HepG2 (cell line): ENCODE measurements around the gene PIM1. TPM values are rescaled to one million over a fixed set of nuclear protein-coding genes. Genes with fewer than 3 reads are reported as not detected.

Experiments
- BHLHE40 ChIP-seq: IDR thresholded peaks from 2 replicates; pipeline ENCODE4 v1.6.1; 2011; ENCODE audit warnings: low read length, improper control_type of control experiment
- ELF1 ChIP-seq: sonication (generic); formaldehyde crosslinking; IDR thresholded peaks from 2 replicates; pipeline ENCODE4 v1.4.0; 2020; ENCODE audit warnings: missing genetic modification reagents
- HHEX ChIP-seq: IDR thresholded peaks from 2 replicates; pipeline ENCODE4 v1.6.1; 2016; ENCODE audit warnings: control low read depth
- HOXA7 ChIP-seq: sonication (generic); formaldehyde crosslinking; IDR thresholded peaks from 2 replicates; pipeline ENCODE4 v1.8.1; 2022; ENCODE audit warnings: mild to moderate bottlenecking, missing genetic modification reagents, moderate library complexity
- IRX3 ChIP-seq: sonication (generic); formaldehyde crosslinking; IDR thresholded peaks from 2 replicates; pipeline ENCODE4 v1.8.1; 2023; ENCODE audit warnings: mild to moderate bottlenecking, low read depth, missing genetic modification reagents, borderline replicate concordance
- KDM3A ChIP-seq: IDR thresholded peaks from 2 replicates; pipeline ENCODE4 v1.6.1; 2018; ENCODE audit warnings: low read depth, missing compliant biosample characterization
- KDM5A ChIP-seq: fragments of 200-600 bp; sonication (generic); IDR thresholded peaks from 2 replicates; pipeline ENCODE4 v1.7.0; 2018; ENCODE audit warnings: antibody characterized with exemption, mild to moderate bottlenecking, low read length, borderline replicate concordance
- NFKB2 ChIP-seq: sonication (generic); formaldehyde crosslinking; IDR thresholded peaks from 2 replicates; pipeline ENCODE4 v1.4.0; 2020; ENCODE audit warnings: missing genetic modification reagents, borderline replicate concordance
- NR2F1 ChIP-seq, 2 experiments: fragments of 450-650 bp in 1 of 2; formaldehyde crosslinking in 1 of 2; IDR thresholded peaks; 2 replicates each; pipeline versions ENCODE4 v1.5.0 to v1.6.1; 2016 to 2020; ENCODE audit warnings: mild to moderate bottlenecking in 1 of 2, missing compliant biosample characterization in 1 of 2, missing genetic modification reagents in 1 of 2, moderate library complexity in 1 of 2
- NR2F2 ChIP-seq: IDR thresholded peaks from 2 replicates; pipeline ENCODE4 v1.6.1; 2012; ENCODE audit warnings: low read depth, inconsistent platforms, borderline replicate concordance
- ONECUT2 ChIP-seq: sonication (generic); formaldehyde crosslinking; IDR thresholded peaks from 2 replicates; pipeline ENCODE4 v1.4.0; 2020; ENCODE audit warnings: missing genetic modification reagents
- REST ChIP-seq, 2 experiments: IDR thresholded peaks; 2 replicates each; pipeline ENCODE4 v1.6.1; 2011 to 2012; ENCODE audit warnings: low read length in 2 of 2, borderline replicate concordance in 1 of 2, low read depth in 1 of 2, mild to moderate bottlenecking in 1 of 2, moderate library complexity in 1 of 2
- SATB2 ChIP-seq: sonication (generic); formaldehyde crosslinking; IDR thresholded peaks from 2 replicates; pipeline ENCODE4 v1.5.0; 2020; ENCODE audit warnings: missing genetic modification reagents
- SP140L ChIP-seq: sonication (generic); formaldehyde crosslinking; IDR thresholded peaks from 2 replicates; pipeline ENCODE4 v1.4.0; 2020; ENCODE audit warnings: missing genetic modification reagents, borderline replicate concordance
- SRY ChIP-seq: sonication (generic); formaldehyde crosslinking; IDR thresholded peaks from 2 replicates; pipeline ENCODE4 v1.8.0; 2022; ENCODE audit warnings: mild to moderate bottlenecking, missing genetic modification reagents
- STAG1 ChIP-seq: sonication (generic); formaldehyde crosslinking; IDR thresholded peaks from 2 replicates; pipeline ENCODE4 v1.4.0; 2020; ENCODE audit warnings: missing genetic modification reagents
- TFDP1 ChIP-seq: IDR thresholded peaks from 2 replicates; pipeline ENCODE4 v1.6.1; 2016; ENCODE audit warnings: missing compliant biosample characterization, missing genetic modification reagents, borderline replicate concordance
- ZBTB21 ChIP-seq: sonication (generic); formaldehyde crosslinking; IDR thresholded peaks from 2 replicates; pipeline ENCODE4 v1.4.0; 2020; ENCODE audit warnings: missing genetic modification reagents
- ZMAT3 ChIP-seq: sonication (generic); formaldehyde crosslinking; conservative IDR thresholded peaks from 2 replicates; pipeline ENCODE4 v1.7.0; 2021; ENCODE audit warnings: missing genetic modification reagents
- ZNF180 ChIP-seq: sonication (generic); formaldehyde crosslinking; IDR thresholded peaks from 2 replicates; pipeline ENCODE4 v1.4.0; 2020; ENCODE audit warnings: low read depth, missing genetic modification reagents, borderline replicate concordance
- ZNF513 ChIP-seq: sonication (generic); formaldehyde crosslinking; conservative IDR thresholded peaks from 2 replicates; pipeline ENCODE4 v1.5.0; 2020; ENCODE audit warnings: missing genetic modification reagents
- ZNF644 ChIP-seq: IDR thresholded peaks from 2 replicates; pipeline ENCODE4 v1.6.1; 2016; ENCODE audit warnings: low read depth
- ZNF709 ChIP-seq: sonication (generic); formaldehyde crosslinking; IDR thresholded peaks from 2 replicates; pipeline ENCODE4 v1.5.0; 2020; ENCODE audit warnings: mild to moderate bottlenecking, missing genetic modification reagents
- ZNF777 ChIP-seq: sonication (generic); formaldehyde crosslinking; IDR thresholded peaks from 2 replicates; pipeline ENCODE4 v1.4.0; 2020; ENCODE audit warnings: missing genetic modification reagents
- ZNF792 ChIP-seq: IDR thresholded peaks from 2 replicates; pipeline ENCODE4 v1.6.1; 2016
- polyA plus RNA-seq, 8 experiments: library from polyadenylated mRNA; depleted of rRNA in 3 of 8; stranded (reverse) in 7 of 8; unstranded in 1 of 8; fragments of >200 nt; fragmentation: Illumina TruSeq in 4 of 8; extraction: Trizol in 4 of 8; gene quantifications; 2 replicates each; pipeline versions ENCODE4 v1.2.1 to v1.2.3, GENCODE V29; 2011 to 2016; ENCODE audit warnings: low read depth in 4 of 8, missing spikeins in 1 of 8, mixed read lengths in 1 of 8; ENCODE audit not compliant: insufficient read depth in 1 of 8
- total RNA-seq, 5 experiments: library from RNA; depleted of rRNA; stranded (reverse); fragments of >200 nt; fragmentation: Illumina TruSeq; extraction: Trizol; gene quantifications; 2 replicates each; pipeline ENCODE4 v1.2.3, GENCODE V29; 2016; ENCODE audit warnings: low read depth in 1 of 5

The PIM1 gene
- total and polyA plus RNA-seq, 2 of the 13 experiments (the other 11 are each of a cell fraction or from before 2014, with no cell fraction given): 29.4 to 117 TPM

- 0 out of 2 replicates have a peak, but pooled peaks have one; percentile 39 for TF ChIP-seq KDM3A
- peak; percentile 69; the same call in 1 of the 2 replicates for TF ChIP-seq HHEX
- no peak for TF ChIP-seq ZNF513
- no peak for TF ChIP-seq ZMAT3 (CRISPR knock-in tag)
- TF ChIP-seq ZNF792 (CRISPR knock-in tag): no peak; the same call in 1 of the 2 replicates
- TF ChIP-seq NFKB2 (CRISPR knock-in tag): no peak
- TF ChIP-seq REST (IDR thresholded peaks at IDR 0.05; ENCODE audit: borderline replicate concordance in 1 of 2, low read depth in 1 of 2, low read length in 2 of 2): peak in 1 of 2 experiments; percentile 61; a peak in 2 of 4 replicates
- TF ChIP-seq ONECUT2 (CRISPR knock-in tag): 0 out of 2 replicates have a peak, but pooled peaks have one; percentile 26
- peak; percentile 83 for TF ChIP-seq NR2F2
- TF ChIP-seq ZNF777 (CRISPR knock-in tag): no peak
- TF ChIP-seq ZBTB21 (CRISPR knock-in tag): no peak
- no peak for TF ChIP-seq KDM5A
- TF ChIP-seq ZNF644 (CRISPR knock-in tag): peak; percentile 87
- no peak for TF ChIP-seq ZNF180 (CRISPR knock-in tag)
- TF ChIP-seq ZNF709 (CRISPR knock-in tag): no peak
- TF ChIP-seq STAG1 (CRISPR knock-in tag): peak; percentile 12
- TF ChIP-seq HOXA7: no peak
- TF ChIP-seq SRY (CRISPR knock-in tag): no peak
- peak; percentile 88 for TF ChIP-seq SATB2
- no peak for TF ChIP-seq ELF1 (CRISPR knock-in tag)
- TF ChIP-seq BHLHE40: no peak; the same call in none of the 2 replicates
- peak; percentile 36; the same call in 1 of the 2 replicates for TF ChIP-seq TFDP1 (CRISPR knock-in tag)
- TF ChIP-seq IRX3 (CRISPR knock-in tag): no peak
- TF ChIP-seq SP140L (CRISPR knock-in tag): no peak
- peak; percentile 46 to 60; a peak in 3 of 4 replicates for TF ChIP-seq NR2F1 (CRISPR knock-in tag; IDR thresholded peaks at IDR 0.05)
These were observed 33.9 kb upstream of the PIM1 start (continued) for GRCh38 chr6:37135835-37136694.
